ENCODE data around the gene ADSL. TPM values are rescaled to one million over a fixed set of nuclear protein-coding genes. Genes with fewer than 3 reads are reported as not detected.
A peak's percentile ranks its signal among the peaks of the same experiment; 100 is the strongest.

The ADSL gene
- total RNA-seq, 4 donors from 2014 or later = 32.0 to 98.1 (median 77.8) TPM

GRCh38 chr22:40330615-40331014 is 15.7 kb upstream of the ADSL start:
- no peaks in the 10 kb centered on the region for H3K27me3 ChIP-seq
- 83 to 90% methylated on average over 10 of the region's 10 CpGs for WGBS, 2 donors
- no peak for DNase-seq
- TF ChIP-seq POLR2A (IDR thresholded peaks at IDR 0.05) = no peak
- peaks cover 0 to 18% (median 4%) of the 10 kb centered on the region in 3 donors for H3K4me1 ChIP-seq
- H3K4me3 ChIP-seq = no peak overlapping the region
- H3K27ac ChIP-seq = no peak overlapping the region
- intact Hi-C loops (cut with DNase I) = no loop called here
- peaks cover 0 to 48% (median 0%) of the 10 kb centered on the region in 3 donors for H3K36me3 ChIP-seq
- no peaks in the 10 kb centered on the region for H3K9me3 ChIP-seq

- DNase-seq = no peak
- no peaks in the 10 kb centered on the region for H3K9me3 ChIP-seq
- H3K4me1 ChIP-seq = peaks cover 0 to 18% (median 4%) of the 10 kb centered on the region in 3 donors
- TF ChIP-seq, protein P1, sequence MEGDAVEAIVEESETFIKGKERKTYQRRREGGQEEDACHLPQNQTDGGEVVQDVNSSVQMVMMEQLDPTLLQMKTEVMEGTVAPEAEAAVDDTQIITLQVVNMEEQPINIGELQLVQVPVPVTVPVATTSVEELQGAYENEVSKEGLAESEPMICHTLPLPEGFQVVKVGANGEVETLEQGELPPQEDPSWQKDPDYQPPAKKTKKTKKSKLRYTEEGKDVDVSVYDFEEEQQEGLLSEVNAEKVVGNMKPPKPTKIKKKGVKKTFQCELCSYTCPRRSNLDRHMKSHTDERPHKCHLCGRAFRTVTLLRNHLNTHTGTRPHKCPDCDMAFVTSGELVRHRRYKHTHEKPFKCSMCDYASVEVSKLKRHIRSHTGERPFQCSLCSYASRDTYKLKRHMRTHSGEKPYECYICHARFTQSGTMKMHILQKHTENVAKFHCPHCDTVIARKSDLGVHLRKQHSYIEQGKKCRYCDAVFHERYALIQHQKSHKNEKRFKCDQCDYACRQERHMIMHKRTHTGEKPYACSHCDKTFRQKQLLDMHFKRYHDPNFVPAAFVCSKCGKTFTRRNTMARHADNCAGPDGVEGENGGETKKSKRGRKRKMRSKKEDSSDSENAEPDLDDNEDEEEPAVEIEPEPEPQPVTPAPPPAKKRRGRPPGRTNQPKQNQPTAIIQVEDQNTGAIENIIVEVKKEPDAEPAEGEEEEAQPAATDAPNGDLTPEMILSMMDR (IDR thresholded peaks at IDR 0.05) = no peak
- TF ChIP-seq POLR2A (IDR thresholded peaks at IDR 0.05) = no peak
- H3K36me3 ChIP-seq = peaks cover 0 to 52% (median 0%) of the 10 kb centered on the region in 3 donors
- WGBS, 2 donors = 57 to 83% methylated on average over 4 of the region's 4 CpGs
- H3K27ac ChIP-seq = no peak overlapping the region
- intact Hi-C loops (cut with DNase I) = no loop called here
- H3K4me3 ChIP-seq = no peak overlapping the region
- no peaks in the 10 kb centered on the region for H3K27me3 ChIP-seq
These were observed 14.6 kb upstream of the ADSL start for GRCh38 chr22:40331706-40332105.

GRCh38 chr22:40332319-40332781 is 13.9 kb upstream of the ADSL start:
- no peak for DNase-seq
- intact Hi-C loops (cut with DNase I) = no loop called here
- no peak overlapping the region for H3K27ac ChIP-seq
- H3K4me3 ChIP-seq = no peak overlapping the region
- TF ChIP-seq, protein P1 (IDR thresholded peaks at IDR 0.05) = no peak
- TF ChIP-seq POLR2A (IDR thresholded peaks at IDR 0.05) = no peak
- 26 to 27% methylated on average over 8 to 9 of the region's 9 CpGs for WGBS, 2 donors
- H3K36me3 ChIP-seq = peaks cover 0 to 48% (median 0%) of the 10 kb centered on the region in 3 donors
- H3K27me3 ChIP-seq = no peaks in the 10 kb centered on the region
- H3K9me3 ChIP-seq = no peaks in the 10 kb centered on the region
- H3K4me1 ChIP-seq = peaks cover 0 to 18% (median 4%) of the 10 kb centered on the region in 3 donors

DNA sequence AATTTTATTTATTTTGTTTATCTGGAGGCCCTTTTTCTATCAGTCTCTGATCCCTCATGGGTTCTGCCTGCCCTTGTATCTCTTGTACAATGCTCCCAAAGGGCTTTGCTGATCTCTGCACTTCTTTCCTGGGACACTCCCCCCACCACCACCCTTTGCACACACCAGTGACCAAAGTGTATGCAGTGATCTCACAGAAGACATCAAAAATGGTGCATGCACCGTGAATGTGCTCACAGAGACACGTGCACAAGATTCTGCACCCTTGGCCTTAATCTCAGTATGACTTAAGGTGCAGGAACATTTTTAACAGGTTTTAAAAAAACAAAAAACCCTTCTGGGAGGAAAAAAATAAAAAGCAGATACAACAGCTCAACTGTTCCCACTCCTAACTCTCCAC is 12.2 kb upstream of the ADSL start:
- no peak for TF ChIP-seq POLR2A (IDR thresholded peaks at IDR 0.05)
- TF ChIP-seq, protein P1 (IDR thresholded peaks at IDR 0.05) = no peak
- no peak for DNase-seq
- intact Hi-C loops (cut with DNase I) = no loop called here
- WGBS, 2 donors = 73 to 100% methylated on average over 2 of the region's 2 CpGs
- Histone ChIP-seq H3K27ac (no peak overlapping the region), H3K4me1 (peaks cover 0 to 18% (median 4%) of the 10 kb centered on the region in 3 donors), H3K4me3 (no peak overlapping the region), H3K9me3 (no peaks in the 10 kb centered on the region), H3K27me3 (no peaks in the 10 kb centered on the region), H3K36me3 (peaks cover 0 to 37% (median 0%) of the 10 kb centered on the region in 3 donors)

GRCh38 chr22:40334899-40335298 is 11.4 kb upstream of the ADSL start:
- intact Hi-C loops (cut with DNase I) = no loop called here

More at GRCh38 chr22:40334899-40335298, 11.4 kb upstream of the ADSL start:
- peaks cover 0 to 18% (median 4%) of the 10 kb centered on the region in 3 donors for H3K4me1 ChIP-seq
- 19 to 41% methylated on average over 2 of the region's 2 CpGs for WGBS, 2 donors
- no peak overlapping the region for H3K4me3 ChIP-seq
- no peaks in the 10 kb centered on the region for H3K9me3 ChIP-seq
- TF ChIP-seq POLR2A (IDR thresholded peaks at IDR 0.05) = no peak
- TF ChIP-seq, protein P1 (IDR thresholded peaks at IDR 0.05) = no peak
- peaks cover 0 to 36% (median 0%) of the 10 kb centered on the region in 3 donors for H3K36me3 ChIP-seq
- H3K27me3 ChIP-seq = no peaks in the 10 kb centered on the region
- peak overlapping the region in 1 of 4 donors; percentile 9 for H3K27ac ChIP-seq
- no peak for DNase-seq
